ENCODE data around the gene REELD1.

GRCh38 chr4:146179784-146180370, 34.5 kb upstream of the REELD1 start:
- TF ChIP-seq POLR2A (IDR thresholded peaks at IDR 0.05) (no peak), EP300 (IDR thresholded peaks at IDR 0.05; ENCODE audit: low read depth) (no peak), CTCF (IDR thresholded peaks at IDR 0.05) (no peak)
